Pancreas (tissue), 10 donors: ENCODE results near the gene GAS7. TPM values are rescaled to one million over a fixed set of nuclear protein-coding genes. Genes with fewer than 3 reads are reported as not detected.

Experiments used
- ATAC-seq, 4 donors: fragments of 200-7000 bp; cut with Tn5 transposase; one replicate each; pipeline versions ENCODE4 v1.8.0 to v1.9.1; 2020; ENCODE audit warnings: mild to moderate bottlenecking in 4 of 4, moderate library complexity in 4 of 4
- DNase-seq, 6 donors: peaks; one replicate each; pipeline ENCODE4 v3.0.0-alpha.2; 2020
- FAIRE-seq: peaks from 2 replicates; lab custom pipeline; 2012; peaks lifted over from hg19 to GRCh38; lab: Jason Lieb, UNC
- H3K27ac ChIP-seq, 4 donors: fragments of 200-600 bp; sonication (generic); 1 replicate in 3 of 4; 2 replicates in 1 of 4; pipeline versions ENCODE4 v1.5.0 to v1.8.0; 2020
- H3K27me3 ChIP-seq, 4 donors: fragments of 200-600 bp; one replicate each; pipeline ENCODE4 v1.8.0; 2021
- H3K36me3 ChIP-seq, 3 donors: fragments of 200-600 bp; sonication (generic) in 1 of 3; one replicate each; pipeline versions ENCODE4 v1.5.0 to v1.8.0; 2020 to 2021
- H3K4me1 ChIP-seq, 3 donors: fragments of 200-600 bp; one replicate each; pipeline ENCODE4 v1.8.0; 2021
- H3K4me3 ChIP-seq, 4 donors: fragments of 200-600 bp; sonication (generic) in 2 of 4; one replicate each; pipeline versions ENCODE4 v1.5.0 to v1.8.0; 2020 to 2021
- H3K9me3 ChIP-seq, 4 donors: fragments of 200-600 bp; one replicate each; pipeline ENCODE4 v1.8.0; 2021
- CTCF ChIP-seq, 4 donors: fragments of 200-600 bp; sonication (generic) in 3 of 4; IDR thresholded peaks; one replicate each; pipeline versions ENCODE4 v1.5.0 to v1.8.0; 2021; ENCODE audit warnings: antibody characterized with exemption in 4 of 4
- WGBS, 2 donors: extraction: QIAGEN DNeasy Blood & Tissue Kit; methylation state at CpG; one replicate each; pipeline ENCODE4 v1.1.7; 2013; 5-methylcytosine and 5-hydroxymethylcytosine counted together
- intact Hi-C, 3 donors: fragments of 100-400 bp; cut with DNase I; formaldehyde crosslinking; loops; one replicate each; pipeline versions ENCODE4 v1.11.1 to v1.14.2; 2022
- polyA plus RNA-seq, 2 donors: library from polyadenylated mRNA; stranded (reverse); fragments of 200-250 nt; gene quantifications; one replicate each; pipeline ENCODE4 v1.2.3, GENCODE V29; 2013
- total RNA-seq, 6 donors: library from RNA; stranded (reverse); fragmentation: NEBNext Ultra II Directional in 4 of 6; extraction: Animal tissue kit (Norgen Biotek cat#: 25700) in 4 of 6; gene quantifications; one replicate each; pipeline versions ENCODE4 v1.2.1 to v1.2.4, GENCODE V29; 2021 to 2023
- donor health status: healthy with polysubstance abuse.
- donor health status: DM: no; HTN: no; CAD: no; lungs with moderate emphysema.
- donor health status: DM: no; HTN: no; CAD: no.
- donor health status: control.
- donor health status: control.
- donor health status: Bipolar disorder and iron deficiency.
- donor health status: DM: yes; HTN: yes; CAD: no.
- donor health status: DM: no; HTN: no; CAD: no.
- donor health status: DM: no; HTN: no; CAD: no.
- donor health status: DM: yes; HTN: yes; CAD: no.

Gene GAS7
- total and polyA plus RNA-seq, 8 donors: 1.9 to 22.9 (median 3.7) TPM

- intact Hi-C loops: no loop called here
- 74% methylated on average over 4 of the region's 4 CpGs for WGBS, 2 donors
These were observed 8.7 kb upstream of the GAS7 start for GRCh38 chr17:10207153-10207552.

GRCh38 chr17:10205549-10206185 lies 7.3 kb upstream of the GAS7 start:
- no peak for DNase-seq
- Histone ChIP-seq H3K27me3 (peaks cover 0 to 5% (median 0%) of the 10 kb centered on the region in 4 donors), H3K4me3 (no peak overlapping the region), H3K9me3 (no peaks in the 10 kb centered on the region), H3K36me3 (no peaks in the 10 kb centered on the region), H3K4me1 (no peaks in the 10 kb centered on the region), H3K27ac (no peak overlapping the region)
- no peak for TF ChIP-seq CTCF (IDR thresholded peaks at IDR 0.05)
- WGBS, 2 donors: 67 to 86% methylated on average over 2 of the region's 2 CpGs
- no peak for FAIRE-seq
- intact Hi-C loops: no loop called here
- ATAC-seq: no peak

More at GRCh38 chr17:10207153-10207552, 8.7 kb upstream of the GAS7 start:
- no peak for TF ChIP-seq CTCF (IDR thresholded peaks at IDR 0.05)
- Histone ChIP-seq H3K9me3 (no peaks in the 10 kb centered on the region), H3K4me3 (no peak overlapping the region), H3K36me3 (no peaks in the 10 kb centered on the region), H3K27me3 (peaks cover 0 to 5% (median 0%) of the 10 kb centered on the region in 4 donors), H3K27ac (no peak overlapping the region), H3K4me1 (no peaks in the 10 kb centered on the region)
- FAIRE-seq: no peak
- DNase-seq: no peak
- ATAC-seq: no peak

GRCh38 chr17:10201680-10202079 lies 3.3 kb upstream of the GAS7 start:
- no peak for FAIRE-seq
- intact Hi-C loops: no loop called here
- H3K27me3 ChIP-seq: peaks cover 0 to 5% (median 0%) of the 10 kb centered on the region in 4 donors

GRCh38 chr17:10200645-10201044 lies 2.2 kb upstream of the GAS7 start:
- no peak overlapping the region for H3K4me3 ChIP-seq
- H3K36me3 ChIP-seq: no peaks in the 10 kb centered on the region
- no peak for TF ChIP-seq CTCF (IDR thresholded peaks at IDR 0.05)
- no peak overlapping the region for H3K27ac ChIP-seq
- H3K4me1 ChIP-seq: no peaks in the 10 kb centered on the region
- intact Hi-C loops: no loop called here
- no peak for FAIRE-seq
- ATAC-seq: no peak
- 48 to 54% methylated on average over 4 of the region's 4 CpGs for WGBS, 2 donors
- no peaks in the 10 kb centered on the region for H3K9me3 ChIP-seq
- DNase-seq: no peak
- peaks cover 0 to 5% (median 0%) of the 10 kb centered on the region in 4 donors for H3K27me3 ChIP-seq

More at GRCh38 chr17:10201680-10202079, 3.3 kb upstream of the GAS7 start:
- H3K36me3 ChIP-seq: no peaks in the 10 kb centered on the region
- WGBS, 2 donors: 72 to 83% methylated on average over 4 of the region's 4 CpGs
- no peak for DNase-seq
- no peaks in the 10 kb centered on the region for H3K4me1 ChIP-seq
- H3K27ac ChIP-seq: no peak overlapping the region
- H3K4me3 ChIP-seq: no peak overlapping the region
- no peaks in the 10 kb centered on the region for H3K9me3 ChIP-seq
- no peak for ATAC-seq
- TF ChIP-seq CTCF (IDR thresholded peaks at IDR 0.05): no peak

- no peak for DNase-seq
- intact Hi-C loops: no loop called here
- TF ChIP-seq CTCF (IDR thresholded peaks at IDR 0.05): no peak
- Histone ChIP-seq H3K4me1 (no peaks in the 10 kb centered on the region), H3K36me3 (no peaks in the 10 kb centered on the region), H3K27me3 (peaks cover 0 to 5% (median 0%) of the 10 kb centered on the region in 4 donors), H3K9me3 (no peaks in the 10 kb centered on the region), H3K4me3 (no peak overlapping the region), H3K27ac (no peak overlapping the region)
- FAIRE-seq: no peak
- ATAC-seq: no peak
- WGBS, 2 donors: 47 to 67% methylated on average over 3 of the region's 3 CpGs
These were observed 1.6 kb upstream of the GAS7 start for GRCh38 chr17:10200016-10200415.
